HG03565 (cell line): Measurements from ENCODE around the gene SOX5.
"Not testable (repeated sequence)": the region's sequence is repeated elsewhere in the genome, so short reads cannot be mapped to it uniquely, and the experiment has no call there.

Source experiments
- ATAC-seq: cut with Tn5 transposase; IDR thresholded peaks from one replicate; pipeline ENCODE4 v1.9.1; 2021; ENCODE audit warnings: mild to moderate bottlenecking, moderate library complexity; ENCODE audit not compliant: unreplicated experiment

SOX5 gene

GRCh38 chr12:23847857-23848256 is 101.6 kb downstream of the SOX5 start:
- ATAC-seq: no peak

GRCh38 chr12:23843958-23844357 is 105.5 kb downstream of the SOX5 start:
- ATAC-seq: no peak

GRCh38 chr12:23834076-23834475 is 115.4 kb downstream of the SOX5 start:
- no peak for ATAC-seq

GRCh38 chr12:23831739-23832138 is 117.7 kb downstream of the SOX5 start:
- ATAC-seq: no peak

- no peak for ATAC-seq
Measured at GRCh38 chr12:23830210-23830609, 119.3 kb downstream of the SOX5 start.

- no peak for ATAC-seq
Measured at GRCh38 chr12:23827353-23827752, 122.1 kb downstream of the SOX5 start.

- not testable (repeated sequence) for ATAC-seq
Measured at GRCh38 chr12:23825124-23825523, 124.3 kb downstream of the SOX5 start.

GRCh38 chr12:23824358-23824757 is 125.1 kb downstream of the SOX5 start:
- ATAC-seq: no peak

GRCh38 chr12:23822883-23823282 is 126.6 kb downstream of the SOX5 start:
- not testable (repeated sequence) for ATAC-seq

- ATAC-seq: no peak
Measured at GRCh38 chr12:23817345-23817744, 132.1 kb downstream of the SOX5 start.

- no peak for ATAC-seq
Measured at GRCh38 chr12:23816394-23816851, 133.0 kb downstream of the SOX5 start.

GRCh38 chr12:23815810-23816209 is 133.7 kb downstream of the SOX5 start:
- no peak for ATAC-seq

- no peak for ATAC-seq
Measured at GRCh38 chr12:23813206-23813605, 136.3 kb downstream of the SOX5 start.

- ATAC-seq: no peak
Measured at GRCh38 chr12:23810329-23810902, 139.1 kb downstream of the SOX5 start.

- no peak for ATAC-seq
Measured at GRCh38 chr12:23803540-23803939, 145.9 kb downstream of the SOX5 start.

GRCh38 chr12:23795494-23795893 is 154.0 kb downstream of the SOX5 start:
- no peak for ATAC-seq

- no peak for ATAC-seq
Measured at GRCh38 chr12:23781118-23781517, 168.4 kb downstream of the SOX5 start.

- no peak for ATAC-seq
Measured at GRCh38 chr12:23775208-23775607, 174.3 kb downstream of the SOX5 start.

- no peak for ATAC-seq
Measured at GRCh38 chr12:23771240-23771949, 178.1 kb downstream of the SOX5 start.

GRCh38 chr12:23770202-23770938 is 179.1 kb downstream of the SOX5 start:
- ATAC-seq: no peak

- ATAC-seq: no peak
Measured at GRCh38 chr12:23767834-23768233, 181.6 kb downstream of the SOX5 start.

GRCh38 chr12:23763724-23764123 is 185.7 kb downstream of the SOX5 start:
- no peak for ATAC-seq
